ENCODE measurements around the gene FHIT.

GRCh38 chr3:60421749-60422446, 829.4 kb downstream of the FHIT start:
- TF ChIP-seq ZNF274 (IDR thresholded peaks at IDR 0.05; ENCODE audit: low read depth, low read length) (no peak), YY1 (IDR thresholded peaks at IDR 0.05; ENCODE audit: insufficient read depth, insufficient read length) (no peak)
